A549 (cell line): ENCODE measurements around the gene OR8H3.

Experiments used
- ESRRA ChIP-seq: fragments of 150-350 bp; IDR thresholded peaks from 2 replicates; pipeline ENCODE4 v1.6.1; 2014; ENCODE audit warnings: mild to moderate bottlenecking, low read length, borderline replicate concordance
- HOXA7 ChIP-seq: fragments of 250-450 bp; sonication (Bioruptor Pico); IDR thresholded peaks from 2 replicates; pipeline ENCODE4 v1.5.0; 2020; ENCODE audit warnings: mild to moderate bottlenecking, moderate library complexity
- HOXB13 ChIP-seq: fragments of 250-450 bp; sonication (Bioruptor Pico); IDR thresholded peaks from 2 replicates; pipeline ENCODE4 v1.5.0; 2020; ENCODE audit warnings: low read depth, mild to moderate bottlenecking, moderate library complexity
- JUN ChIP-seq, 2 experiments: fragments of >200 bp; sonication (Bioruptor Twin); formaldehyde crosslinking; IDR thresholded peaks; 2 replicates in 1 of 2; 3 replicates in 1 of 2; pipeline ENCODE4 v1.6.1; 2016 to 2017
- NR3C1 ChIP-seq: fragments of >200 bp; sonication (Bioruptor Twin); formaldehyde crosslinking; IDR thresholded peaks from 3 replicates; pipeline ENCODE4 v1.6.1; 2017
- POLR2A ChIP-seq: IDR thresholded peaks from 2 replicates; pipeline ENCODE4 v1.6.1; 2012; ENCODE audit warnings: mild to moderate bottlenecking, low read length
- POLR2AphosphoS2 ChIP-seq: conservative IDR thresholded peaks from 2 replicates; pipeline ENCODE4 v1.6.1; 2012; ENCODE audit warnings: low read length, improper control_type of control experiment, inconsistent platforms
- ZC3H11A ChIP-seq: fragments of 450-650 bp; IDR thresholded peaks from 2 replicates; pipeline ENCODE4 v1.6.1; 2014; ENCODE audit warnings: antibody characterized with exemption, mild to moderate bottlenecking
- TF ChIP-seq, protein P1 (sequence below): fragments of >200 bp; sonication (Bioruptor Twin); formaldehyde crosslinking; IDR thresholded peaks from 3 replicates; pipeline ENCODE4 v1.5.1; 2016
- TF ChIP-seq, protein P2 (sequence below): fragments of >200 bp; sonication (Bioruptor Twin); formaldehyde crosslinking; IDR thresholded peaks from 3 replicates; pipeline ENCODE4 v1.6.1; 2016
- TF ChIP-seq, protein P3 (sequence below): fragments of 200-600 bp; sonication (generic); IDR thresholded peaks from 2 replicates; pipeline ENCODE4 v1.6.1; 2016; ENCODE audit warnings: antibody characterized with exemption, mild to moderate bottlenecking, moderate library complexity
- TF ChIP-seq, protein P4 (sequence below): fragments of 450-650 bp; IDR thresholded peaks from 2 replicates; pipeline ENCODE4 v1.6.1; 2014; ENCODE audit warnings: antibody characterized with exemption

DNA sequence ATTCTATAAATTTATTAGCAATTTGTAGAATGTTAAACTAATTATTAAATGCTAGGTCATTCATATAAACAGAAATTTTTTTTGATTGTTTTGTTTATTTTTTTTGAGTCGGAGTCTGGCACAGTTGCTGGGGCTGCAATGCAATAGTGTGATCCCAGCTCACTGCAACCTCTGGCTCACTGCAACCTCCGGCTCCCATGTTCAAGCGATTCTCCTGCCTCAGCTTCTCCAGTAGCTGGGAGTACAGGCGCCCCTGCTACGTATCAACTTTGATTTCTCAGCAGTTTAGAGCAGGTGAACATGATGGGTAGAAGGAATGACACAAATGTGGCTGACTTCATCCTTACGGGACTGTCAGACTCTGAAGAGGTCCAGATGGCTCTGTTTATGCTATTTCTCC lies at the start of gene OR8H3:
- TF ChIP-seq, protein P1, sequence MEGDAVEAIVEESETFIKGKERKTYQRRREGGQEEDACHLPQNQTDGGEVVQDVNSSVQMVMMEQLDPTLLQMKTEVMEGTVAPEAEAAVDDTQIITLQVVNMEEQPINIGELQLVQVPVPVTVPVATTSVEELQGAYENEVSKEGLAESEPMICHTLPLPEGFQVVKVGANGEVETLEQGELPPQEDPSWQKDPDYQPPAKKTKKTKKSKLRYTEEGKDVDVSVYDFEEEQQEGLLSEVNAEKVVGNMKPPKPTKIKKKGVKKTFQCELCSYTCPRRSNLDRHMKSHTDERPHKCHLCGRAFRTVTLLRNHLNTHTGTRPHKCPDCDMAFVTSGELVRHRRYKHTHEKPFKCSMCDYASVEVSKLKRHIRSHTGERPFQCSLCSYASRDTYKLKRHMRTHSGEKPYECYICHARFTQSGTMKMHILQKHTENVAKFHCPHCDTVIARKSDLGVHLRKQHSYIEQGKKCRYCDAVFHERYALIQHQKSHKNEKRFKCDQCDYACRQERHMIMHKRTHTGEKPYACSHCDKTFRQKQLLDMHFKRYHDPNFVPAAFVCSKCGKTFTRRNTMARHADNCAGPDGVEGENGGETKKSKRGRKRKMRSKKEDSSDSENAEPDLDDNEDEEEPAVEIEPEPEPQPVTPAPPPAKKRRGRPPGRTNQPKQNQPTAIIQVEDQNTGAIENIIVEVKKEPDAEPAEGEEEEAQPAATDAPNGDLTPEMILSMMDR: no peak
- no peak for TF ChIP-seq POLR2A
- TF ChIP-seq, protein P2, sequence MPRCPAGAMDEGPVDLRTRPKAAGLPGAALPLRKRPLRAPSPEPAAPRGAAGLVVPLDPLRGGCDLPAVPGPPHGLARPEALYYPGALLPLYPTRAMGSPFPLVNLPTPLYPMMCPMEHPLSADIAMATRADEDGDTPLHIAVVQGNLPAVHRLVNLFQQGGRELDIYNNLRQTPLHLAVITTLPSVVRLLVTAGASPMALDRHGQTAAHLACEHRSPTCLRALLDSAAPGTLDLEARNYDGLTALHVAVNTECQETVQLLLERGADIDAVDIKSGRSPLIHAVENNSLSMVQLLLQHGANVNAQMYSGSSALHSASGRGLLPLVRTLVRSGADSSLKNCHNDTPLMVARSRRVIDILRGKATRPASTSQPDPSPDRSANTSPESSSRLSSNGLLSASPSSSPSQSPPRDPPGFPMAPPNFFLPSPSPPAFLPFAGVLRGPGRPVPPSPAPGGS: no peak
- no peak for TF ChIP-seq ESRRA
- TF ChIP-seq, protein P3, sequence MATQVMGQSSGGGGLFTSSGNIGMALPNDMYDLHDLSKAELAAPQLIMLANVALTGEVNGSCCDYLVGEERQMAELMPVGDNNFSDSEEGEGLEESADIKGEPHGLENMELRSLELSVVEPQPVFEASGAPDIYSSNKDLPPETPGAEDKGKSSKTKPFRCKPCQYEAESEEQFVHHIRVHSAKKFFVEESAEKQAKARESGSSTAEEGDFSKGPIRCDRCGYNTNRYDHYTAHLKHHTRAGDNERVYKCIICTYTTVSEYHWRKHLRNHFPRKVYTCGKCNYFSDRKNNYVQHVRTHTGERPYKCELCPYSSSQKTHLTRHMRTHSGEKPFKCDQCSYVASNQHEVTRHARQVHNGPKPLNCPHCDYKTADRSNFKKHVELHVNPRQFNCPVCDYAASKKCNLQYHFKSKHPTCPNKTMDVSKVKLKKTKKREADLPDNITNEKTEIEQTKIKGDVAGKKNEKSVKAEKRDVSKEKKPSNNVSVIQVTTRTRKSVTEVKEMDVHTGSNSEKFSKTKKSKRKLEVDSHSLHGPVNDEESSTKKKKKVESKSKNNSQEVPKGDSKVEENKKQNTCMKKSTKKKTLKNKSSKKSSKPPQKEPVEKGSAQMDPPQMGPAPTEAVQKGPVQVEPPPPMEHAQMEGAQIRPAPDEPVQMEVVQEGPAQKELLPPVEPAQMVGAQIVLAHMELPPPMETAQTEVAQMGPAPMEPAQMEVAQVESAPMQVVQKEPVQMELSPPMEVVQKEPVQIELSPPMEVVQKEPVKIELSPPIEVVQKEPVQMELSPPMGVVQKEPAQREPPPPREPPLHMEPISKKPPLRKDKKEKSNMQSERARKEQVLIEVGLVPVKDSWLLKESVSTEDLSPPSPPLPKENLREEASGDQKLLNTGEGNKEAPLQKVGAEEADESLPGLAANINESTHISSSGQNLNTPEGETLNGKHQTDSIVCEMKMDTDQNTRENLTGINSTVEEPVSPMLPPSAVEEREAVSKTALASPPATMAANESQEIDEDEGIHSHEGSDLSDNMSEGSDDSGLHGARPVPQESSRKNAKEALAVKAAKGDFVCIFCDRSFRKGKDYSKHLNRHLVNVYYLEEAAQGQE: no peak
- no peak for TF ChIP-seq HOXB13 (CRISPR knock-in tag)
- TF ChIP-seq ZC3H11A: no peak
- TF ChIP-seq HOXA7 (CRISPR knock-in tag): no peak
- no peak for TF ChIP-seq POLR2AphosphoS2
- TF ChIP-seq JUN (IDR thresholded peaks at IDR 0.05): no peak
- no peak for TF ChIP-seq NR3C1
- TF ChIP-seq, protein P4, sequence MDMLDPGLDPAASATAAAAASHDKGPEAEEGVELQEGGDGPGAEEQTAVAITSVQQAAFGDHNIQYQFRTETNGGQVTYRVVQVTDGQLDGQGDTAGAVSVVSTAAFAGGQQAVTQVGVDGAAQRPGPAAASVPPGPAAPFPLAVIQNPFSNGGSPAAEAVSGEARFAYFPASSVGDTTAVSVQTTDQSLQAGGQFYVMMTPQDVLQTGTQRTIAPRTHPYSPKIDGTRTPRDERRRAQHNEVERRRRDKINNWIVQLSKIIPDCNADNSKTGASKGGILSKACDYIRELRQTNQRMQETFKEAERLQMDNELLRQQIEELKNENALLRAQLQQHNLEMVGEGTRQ: no peak
